Natural killer cell (primary cell): ENCODE data around the gene CLVS2. TPM values are rescaled to one million over a fixed set of nuclear protein-coding genes. Genes with fewer than 3 reads are reported as not detected.

Source experiments
- ATAC-seq, 3 donors: fragments of 150-1000 bp in 2 of 3; fragments of 200-7000 bp in 1 of 3; cut with Tn5 transposase; 1 replicate in 1 of 3; 2 replicates in 2 of 3; pipeline ENCODE4 v1.10.0; 2021; ENCODE audit warnings: mild to moderate bottlenecking in 2 of 3, moderate library complexity in 2 of 3
- DNase-seq, 2 donors: peaks; one replicate each; pipeline versions ENCODE4 v3.0.0 to v3.0.0-alpha.2; 2013 to 2021; ENCODE audit warnings: mixed read lengths in 1 of 2
- H3K27ac ChIP-seq: one replicate; pipeline ENCODE4 v1.5.1; 2013; ENCODE audit warnings: mild to moderate bottlenecking, low read length
- H3K27me3 ChIP-seq: one replicate; pipeline ENCODE4 v1.6.1; 2013; ENCODE audit warnings: low read length; ENCODE audit not compliant: control insufficient read depth, insufficient read depth
- H3K36me3 ChIP-seq: one replicate; pipeline ENCODE4 v1.6.1; 2013; ENCODE audit warnings: low read length; ENCODE audit not compliant: control insufficient read depth, insufficient read depth
- H3K4me1 ChIP-seq: one replicate; pipeline ENCODE4 v1.6.1; 2013; ENCODE audit warnings: low read length; ENCODE audit not compliant: control insufficient read depth, insufficient read depth
- H3K4me3 ChIP-seq: one replicate; pipeline ENCODE4 v1.5.1; 2013; ENCODE audit warnings: low read length
- H3K9me3 ChIP-seq: one replicate; pipeline ENCODE4 v1.6.1; 2013; ENCODE audit warnings: low read length; ENCODE audit not compliant: control insufficient read depth, insufficient read depth
- H3K27ac Mint-ChIP-seq, 2 donors: one replicate each; pipeline ENCODE4 v1.8.0; 2022; ENCODE audit warnings: mild to moderate bottlenecking in 2 of 2, mixed read lengths in 2 of 2, moderate library complexity in 1 of 2
- H3K27me3 Mint-ChIP-seq, 2 donors: one replicate each; pipeline ENCODE4 v1.8.0; 2022; ENCODE audit warnings: low read depth in 2 of 2, mixed read lengths in 2 of 2
- H3K36me3 Mint-ChIP-seq: one replicate; pipeline ENCODE4 v1.8.0; 2022; ENCODE audit warnings: mixed read lengths
- H3K4me1 Mint-ChIP-seq, 2 donors: one replicate each; pipeline ENCODE4 v1.8.0; 2022; ENCODE audit warnings: mixed read lengths in 2 of 2
- H3K4me3 Mint-ChIP-seq: one replicate; pipeline ENCODE4 v1.8.0; 2022; ENCODE audit warnings: mild to moderate bottlenecking, moderate library complexity, mixed read lengths
- H3K9me3 Mint-ChIP-seq, 2 donors: one replicate each; pipeline ENCODE4 v1.8.0; 2022; ENCODE audit warnings: mixed read lengths in 2 of 2
- CTCF ChIP-seq: fragments of 200-600 bp; IDR thresholded peaks from one replicate; pipeline ENCODE4 v1.8.0; 2022; ENCODE audit warnings: antibody characterized with exemption
- WGBS: methylation state at CpG from one replicate; pipeline ENCODE4 v1.1.7; 2013; ENCODE audit warnings: missing lambda C conversion rate; ENCODE audit not compliant: insufficient coverage; 5-methylcytosine and 5-hydroxymethylcytosine counted together
- intact Hi-C: fragments of 100-400 bp; cut with micrococcal nuclease; formaldehyde crosslinking; loops from one replicate; pipeline ENCODE4 v1.14.2; 2022
- total RNA-seq, 4 donors: library from RNA; stranded (reverse); fragments of 120-200 nt in 1 of 4; gene quantifications; one replicate each; pipeline versions ENCODE4 v1.2.3 to v1.2.4, GENCODE V29; 2013 to 2022

Gene CLVS2
- total RNA-seq, 3 donors from 2014 or later (not counting 1 experiment from before 2014, with no cell fraction given): not detected

- H3K4me3 Mint-ChIP-seq: no peak overlapping the region
- no peak overlapping the region for H3K4me3 ChIP-seq
- no peak overlapping the region for H3K27ac ChIP-seq
- H3K27me3 ChIP-seq: no peaks in the 10 kb centered on the region
- H3K4me1 ChIP-seq: no peaks in the 10 kb centered on the region
- H3K36me3 Mint-ChIP-seq: no peaks in the 10 kb centered on the region
- ATAC-seq (no peak), DNase-seq (no peak)
- no peaks in the 10 kb centered on the region for H3K36me3 ChIP-seq
- H3K9me3 Mint-ChIP-seq: peaks cover 5% of the 10 kb centered on the region in 2 donors
- intact Hi-C loops: no loop called here
- no peak for TF ChIP-seq CTCF
- no peaks in the 10 kb centered on the region for H3K4me1 Mint-ChIP-seq
- no peaks in the 10 kb centered on the region for H3K9me3 ChIP-seq
- WGBS: 78% methylated on average over 4 of the region's 4 CpGs
- H3K27ac Mint-ChIP-seq: no peak overlapping the region
- H3K27me3 Mint-ChIP-seq: no peaks in the 10 kb centered on the region
Measured at GRCh38 chr6:123016431-123017103, 20.5 kb downstream of the CLVS2 start.

DNA sequence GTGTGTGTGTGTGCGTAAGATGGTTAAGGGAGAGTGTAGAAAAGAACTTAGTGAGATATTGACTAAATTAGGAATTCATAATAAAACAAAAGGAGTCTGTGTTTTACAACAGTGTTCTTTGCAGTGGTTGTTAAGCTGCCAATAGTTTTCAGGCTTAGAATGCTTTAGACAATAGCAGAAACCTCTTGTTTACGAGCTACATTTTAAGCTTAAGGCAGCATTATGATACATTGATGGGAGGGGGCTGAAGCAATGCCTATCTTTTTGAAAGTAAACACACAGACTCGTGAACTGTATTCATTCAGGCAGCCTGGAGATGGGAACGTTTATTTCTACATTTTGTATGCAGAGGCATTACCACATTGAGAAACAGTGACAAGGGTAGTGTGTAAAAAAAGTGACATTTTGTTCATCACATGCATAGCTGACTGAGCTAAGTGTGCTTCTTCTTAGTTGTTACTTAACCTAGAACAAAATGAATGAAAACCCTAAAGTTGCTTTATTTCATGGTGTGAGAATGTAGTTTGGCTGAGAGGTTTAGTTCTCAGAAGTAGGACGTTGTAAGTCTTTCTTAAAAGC, 21.2 kb downstream of the CLVS2 start:
- Histone ChIP-seq H3K4me1 (no peaks in the 10 kb centered on the region), H3K36me3 (no peaks in the 10 kb centered on the region), H3K4me3 (no peak overlapping the region), H3K9me3 (no peaks in the 10 kb centered on the region), H3K27ac (no peak overlapping the region), H3K27me3 (no peaks in the 10 kb centered on the region)
- H3K27ac Mint-ChIP-seq: no peak overlapping the region
- peaks cover 3 to 5% of the 10 kb centered on the region in 2 donors for H3K9me3 Mint-ChIP-seq
- WGBS: 66% methylated on average over 4 of the region's 5 CpGs
- no peak overlapping the region for H3K4me3 Mint-ChIP-seq
- H3K4me1 Mint-ChIP-seq: no peaks in the 10 kb centered on the region
- intact Hi-C loops: no loop called here
- TF ChIP-seq CTCF: no peak
- no peaks in the 10 kb centered on the region for H3K36me3 Mint-ChIP-seq
- ATAC-seq: no peak
- H3K27me3 Mint-ChIP-seq: no peaks in the 10 kb centered on the region
- DNase-seq: no peak

GRCh38 chr6:123022975-123023374, 26.9 kb downstream of the CLVS2 start:
- ATAC-seq (no peak), DNase-seq (no peak)
- Mint-ChIP-seq H3K27me3 (no peaks in the 10 kb centered on the region), H3K4me1 (no peaks in the 10 kb centered on the region), H3K27ac (no peak overlapping the region), H3K9me3 (peaks cover 4 to 12% of the 10 kb centered on the region in 2 donors), H3K36me3 (no peaks in the 10 kb centered on the region), H3K4me3 (no peak overlapping the region)
- WGBS: 0% methylated on average over 1 of the region's 1 CpG
- Histone ChIP-seq H3K36me3 (no peaks in the 10 kb centered on the region), H3K27me3 (no peaks in the 10 kb centered on the region), H3K9me3 (no peaks in the 10 kb centered on the region), H3K4me3 (no peak overlapping the region), H3K4me1 (no peaks in the 10 kb centered on the region), H3K27ac (no peak overlapping the region)
- intact Hi-C loops: no loop called here
- no peak for TF ChIP-seq CTCF

DNA sequence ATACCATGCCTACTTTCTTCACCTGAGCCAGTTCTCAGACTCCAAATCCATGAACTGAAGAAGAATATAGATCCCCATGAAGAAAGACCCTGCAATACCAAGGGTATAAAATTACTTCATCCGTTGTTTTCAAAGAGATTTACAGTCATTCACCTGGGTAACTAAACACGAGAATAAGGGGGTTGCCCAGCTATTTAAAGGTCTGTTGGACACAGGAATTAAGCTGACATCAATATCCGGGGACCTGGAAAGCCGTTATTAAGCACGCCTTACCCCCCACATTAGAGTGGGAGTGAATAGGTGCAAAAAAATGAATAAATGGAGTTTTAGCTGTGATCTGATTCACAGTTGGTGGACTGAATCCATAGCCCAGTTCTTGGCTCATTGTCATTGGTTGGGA, 28.9 kb downstream of the CLVS2 start:
- WGBS: 74% methylated on average over 5 of the region's 5 CpGs
- no peak overlapping the region for H3K4me3 ChIP-seq
- H3K9me3 ChIP-seq: no peaks in the 10 kb centered on the region
- H3K27me3 Mint-ChIP-seq: no peaks in the 10 kb centered on the region
- no peak overlapping the region for H3K27ac ChIP-seq
- no peaks in the 10 kb centered on the region for H3K4me1 Mint-ChIP-seq
- no peak for TF ChIP-seq CTCF
- ATAC-seq: no peak
- H3K36me3 Mint-ChIP-seq: no peaks in the 10 kb centered on the region
- H3K27me3 ChIP-seq: no peaks in the 10 kb centered on the region
- H3K36me3 ChIP-seq: no peaks in the 10 kb centered on the region
- DNase-seq: no peak
- H3K4me3 Mint-ChIP-seq: no peak overlapping the region
- intact Hi-C loops: no loop called here
- no peaks in the 10 kb centered on the region for H3K4me1 ChIP-seq
- H3K9me3 Mint-ChIP-seq: peaks cover 6 to 7% of the 10 kb centered on the region in 2 donors
- H3K27ac Mint-ChIP-seq: no peak overlapping the region
